Parathyroid adenoma (tissue), 2 donors: ENCODE data around the gene SNX21.

Source experiments
- H2AFZ ChIP-seq: fragments of 300-600 bp; sonication (generic); one replicate; pipeline ENCODE4 v1.7.0; 2017; ENCODE audit warnings: antibody characterized with exemption, mild to moderate bottlenecking
- H3K27ac ChIP-seq: fragments of 300-600 bp; sonication (generic); one replicate; pipeline ENCODE4 v1.7.0; 2017
- H3K27me3 ChIP-seq: fragments of 300-600 bp; sonication (generic); one replicate; pipeline ENCODE4 v1.7.0; 2017; ENCODE audit warnings: low read length; ENCODE audit not compliant: control insufficient read depth, insufficient read depth
- H3K36me3 ChIP-seq: fragments of 300-600 bp; sonication (generic); one replicate; pipeline ENCODE4 v1.7.0; 2017; ENCODE audit warnings: low read length; ENCODE audit not compliant: control insufficient read depth, insufficient read depth
- H3K4me1 ChIP-seq: fragments of 300-600 bp; sonication (generic); one replicate; pipeline ENCODE4 v1.7.0; 2017; ENCODE audit warnings: control low read depth
- H3K4me2 ChIP-seq: fragments of 300-600 bp; sonication (generic); one replicate; pipeline ENCODE4 v1.7.0; 2017; ENCODE audit warnings: low read length
- H3K4me3 ChIP-seq: fragments of 300-600 bp; sonication (generic); one replicate; pipeline ENCODE4 v1.7.0; 2017; ENCODE audit warnings: low read depth, low read length
- H3K79me2 ChIP-seq: fragments of 300-600 bp; sonication (generic); one replicate; pipeline ENCODE4 v1.7.0; 2017; ENCODE audit warnings: control low read depth
- H3K9ac ChIP-seq: fragments of 300-600 bp; sonication (generic); one replicate; pipeline ENCODE4 v1.7.0; 2017; ENCODE audit warnings: mild to moderate bottlenecking
- H3K9me3 ChIP-seq: fragments of 300-600 bp; sonication (generic); one replicate; pipeline ENCODE4 v1.7.0; 2017; ENCODE audit warnings: low read length; ENCODE audit not compliant: control insufficient read depth
- CTCF ChIP-seq: fragments of 300-600 bp; sonication (generic); IDR thresholded peaks from one replicate; pipeline ENCODE4 v1.7.0; 2017; ENCODE audit warnings: antibody characterized with exemption, mild to moderate bottlenecking
- donor health status: primary hyperparathyroidism.

Gene SNX21

GRCh38 chr20:45848969-45849582 is 15.5 kb downstream of the SNX21 start:
- H3K79me2 ChIP-seq, result peaks cover 12% of the 10 kb centered on the region
- no peak for TF ChIP-seq CTCF
- no peak overlapping the region for H3K4me2 ChIP-seq
- H3K4me1 ChIP-seq, result no peaks in the 10 kb centered on the region
- no peak overlapping the region for H3K27ac ChIP-seq
- H3K9ac ChIP-seq, result no peak overlapping the region
- H3K36me3 ChIP-seq, result no peaks in the 10 kb centered on the region
- no peak overlapping the region for H2AFZ ChIP-seq
- H3K9me3 ChIP-seq, result no peaks in the 10 kb centered on the region
- H3K4me3 ChIP-seq, result no peak overlapping the region
- H3K27me3 ChIP-seq, result no peaks in the 10 kb centered on the region

- Histone ChIP-seq H3K36me3 (no peaks in the 10 kb centered on the region), H3K27ac (no peak overlapping the region)
Observed at GRCh38 chr20:45850238-45850637, 16.6 kb downstream of the SNX21 start.

GRCh38 chr20:45850926-45851325 is 17.3 kb downstream of the SNX21 start:
- Histone ChIP-seq H3K4me3 (no peak overlapping the region), H3K9me3 (no peaks in the 10 kb centered on the region), H3K27ac (no peak overlapping the region), H3K79me2 (peaks cover 25% of the 10 kb centered on the region), H3K9ac (no peak overlapping the region), H2AFZ (no peak overlapping the region), H3K4me2 (peak overlapping the region; percentile 14), H3K27me3 (no peaks in the 10 kb centered on the region), H3K4me1 (no peaks in the 10 kb centered on the region), H3K36me3 (no peaks in the 10 kb centered on the region)
- TF ChIP-seq CTCF, result no peak

More at GRCh38 chr20:45850238-45850637, 16.6 kb downstream of the SNX21 start:
- TF ChIP-seq CTCF, result no peak
- Histone ChIP-seq H3K9ac (no peak overlapping the region), H3K4me3 (no peak overlapping the region), H3K79me2 (peaks cover 21% of the 10 kb centered on the region), H3K27me3 (no peaks in the 10 kb centered on the region), H3K4me1 (no peaks in the 10 kb centered on the region), H3K4me2 (no peak overlapping the region), H3K9me3 (no peaks in the 10 kb centered on the region), H2AFZ (no peak overlapping the region)

GRCh38 chr20:45851501-45851900 is 17.9 kb downstream of the SNX21 start:
- H3K4me2 ChIP-seq, result no peak overlapping the region
- H3K9ac ChIP-seq, result no peak overlapping the region
- H3K36me3 ChIP-seq, result no peaks in the 10 kb centered on the region
- no peak overlapping the region for H3K4me3 ChIP-seq
- peaks cover 28% of the 10 kb centered on the region for H3K79me2 ChIP-seq
- H2AFZ ChIP-seq, result no peak overlapping the region
- no peak for TF ChIP-seq CTCF
- no peaks in the 10 kb centered on the region for H3K9me3 ChIP-seq
- H3K4me1 ChIP-seq, result peaks cover 4% of the 10 kb centered on the region
- no peak overlapping the region for H3K27ac ChIP-seq
- H3K27me3 ChIP-seq, result no peaks in the 10 kb centered on the region

GRCh38 chr20:45852326-45852725 is 18.7 kb downstream of the SNX21 start:
- Histone ChIP-seq H3K27ac (no peak overlapping the region), H3K4me2 (no peak overlapping the region), H3K79me2 (peaks cover 35% of the 10 kb centered on the region), H3K27me3 (no peaks in the 10 kb centered on the region), H3K9me3 (no peaks in the 10 kb centered on the region), H2AFZ (no peak overlapping the region), H3K4me3 (no peak overlapping the region), H3K4me1 (peaks cover 7% of the 10 kb centered on the region), H3K36me3 (no peaks in the 10 kb centered on the region), H3K9ac (no peak overlapping the region)
- TF ChIP-seq CTCF, result no peak
